T-cell (primary cell): Measurements from ENCODE around the gene KLLN. TPM values are rescaled to one million over a fixed set of nuclear protein-coding genes. Genes with fewer than 3 reads are reported as not detected.
"Not testable (repeated sequence)": the region's sequence is repeated elsewhere in the genome, so short reads cannot be mapped to it uniquely, and the experiment has no call there.

Experiments used
- ATAC-seq, 4 experiments: fragments of 200-7000 bp in 3 of 4; fragments of 150-1000 bp in 1 of 4; cut with Tn5 transposase; replicated peaks in 1 of 4; 1 replicate in 3 of 4; 2 replicates in 1 of 4; pipeline ENCODE4 v1.10.0; 2021; ENCODE audit warnings: moderate library complexity in 3 of 4, mild to moderate bottlenecking in 2 of 4, moderate number of reproducible peaks in 1 of 4
- CTCF ChIA-PET, 2 donors: fragments of 300-600 bp; sonication (Branson Sonifier 250); formaldehyde crosslinking; loops; one replicate each; lab custom pipeline; 2022; ENCODE audit warnings: antibody characterized with exemption in 2 of 2; lab: Charles Lee
- POLR2A ChIA-PET, 2 donors: fragments of 300-600 bp; sonication (Branson Sonifier 250); formaldehyde crosslinking; loops; one replicate each; lab custom pipeline; 2022; ENCODE audit warnings: antibody characterized with exemption in 2 of 2; lab: Charles Lee
- DNase-seq, 35 experiments: peaks; one replicate each; pipeline versions ENCODE4 v3.0.0 to v3.0.0-alpha.2; 2013 to 2023
- H3K27ac ChIP-seq: one replicate; pipeline ENCODE4 v1.5.1; 2013; ENCODE audit warnings: low read length
- H3K27me3 ChIP-seq, 2 experiments: replicated peaks in 1 of 2; 1 replicate in 1 of 2; 2 replicates in 1 of 2; pipeline versions ENCODE4 v1.6.1 to v1.7.0; 2013; ENCODE audit warnings: low read length in 1 of 2, mixed read lengths in 1 of 2; ENCODE audit not compliant: control insufficient read depth in 2 of 2, insufficient read depth in 2 of 2; ENCODE audit errors: extremely low read depth in 1 of 2
- H3K36me3 ChIP-seq, 2 donors: 1 replicate in 1 of 2; 2 replicates in 1 of 2; pipeline versions ENCODE4 v1.6.1 to v1.7.0; 2013; ENCODE audit warnings: low read length in 1 of 2; ENCODE audit not compliant: control insufficient read depth in 2 of 2, insufficient read depth in 1 of 2; ENCODE audit errors: extremely low read depth in 1 of 2
- H3K4me1 ChIP-seq, 2 experiments: 1 replicate in 1 of 2; 2 replicates in 1 of 2; pipeline versions ENCODE4 v1.6.1 to v1.7.0; 2013; ENCODE audit warnings: low read length in 2 of 2, mixed read lengths in 1 of 2; ENCODE audit not compliant: insufficient read depth in 2 of 2, control insufficient read depth in 1 of 2; ENCODE audit errors: extremely low read depth in 1 of 2
- H3K4me3 ChIP-seq, 2 donors: 1 replicate in 1 of 2; 2 replicates in 1 of 2; pipeline versions ENCODE4 v1.5.1 to v1.7.0; 2013; ENCODE audit warnings: mild to moderate bottlenecking in 2 of 2, low read length in 1 of 2, moderate library complexity in 1 of 2; ENCODE audit not compliant: control insufficient read depth in 1 of 2; ENCODE audit errors: extremely low read depth in 1 of 2
- H3K9me3 ChIP-seq: 2 replicates; pipeline ENCODE4 v1.7.0; 2013
- H3K27ac Mint-ChIP-seq, 2 donors: one replicate each; pipeline ENCODE4 v1.8.0; 2020 to 2021; ENCODE audit warnings: mild to moderate bottlenecking in 2 of 2, mixed read lengths in 2 of 2
- H3K27me3 Mint-ChIP-seq, 2 donors: one replicate each; pipeline ENCODE4 v1.8.0; 2021 to 2022; ENCODE audit warnings: mixed read lengths in 2 of 2
- H3K36me3 Mint-ChIP-seq: one replicate; pipeline ENCODE4 v1.8.0; 2021; ENCODE audit warnings: mixed read lengths
- H3K4me1 Mint-ChIP-seq, 3 donors: one replicate each; pipeline ENCODE4 v1.8.0; 2020 to 2022; ENCODE audit warnings: mixed read lengths in 3 of 3, mild to moderate bottlenecking in 1 of 3
- H3K4me3 Mint-ChIP-seq, 3 donors: one replicate each; pipeline ENCODE4 v1.8.0; 2020 to 2022; ENCODE audit warnings: mild to moderate bottlenecking in 3 of 3, mixed read lengths in 3 of 3, moderate library complexity in 3 of 3
- H3K9me3 Mint-ChIP-seq, 3 donors: one replicate each; pipeline ENCODE4 v1.8.0; 2020 to 2022; ENCODE audit warnings: mixed read lengths in 3 of 3
- WGBS: methylation state at CpG from one replicate; pipeline ENCODE4 v1.1.5; 2013; ENCODE audit warnings: missing lambda C conversion rate; ENCODE audit not compliant: insufficient coverage; 5-methylcytosine and 5-hydroxymethylcytosine counted together
- total RNA-seq, 35 experiments: library from RNA in 6 of 35; stranded (reverse) in 6 of 35; fragments of 120-200 nt in 1 of 35; gene quantifications; one replicate each; pipeline versions ENCODE4 v1.2.1 to v1.2.4 and lab custom pipeline; 2013 to 2026

Gene KLLN
- total RNA-seq, 5 donors from 2014 or later (not counting 1 experiment from before 2014, with no cell fraction given), result 0.50 to 1.0 (median 0.60) TPM

GRCh38 chr10:87887548-87888289 is 24.4 kb upstream of the KLLN start:
- peaks cover 39% of the 10 kb centered on the region for H3K36me3 Mint-ChIP-seq
- no peak for ATAC-seq
- Histone ChIP-seq H3K9me3 (no peaks in the 10 kb centered on the region), H3K36me3 (peaks cover 10 to 24% of the 10 kb centered on the region in 2 donors), H3K4me3 (no peak overlapping the region), H3K4me1 (peaks cover 0 to 9% of the 10 kb centered on the region in 2 experiments), H3K27me3 (no peaks in the 10 kb centered on the region), H3K27ac (no peak overlapping the region)
- peaks cover 51 to 57% (median 53%) of the 10 kb centered on the region in 3 donors for H3K4me1 Mint-ChIP-seq
- no peak overlapping the region for H3K27ac Mint-ChIP-seq
- WGBS, result 92% methylated on average over 2 of the region's 2 CpGs
- no peak overlapping the region for H3K4me3 Mint-ChIP-seq
- H3K27me3 Mint-ChIP-seq, result no peaks in the 10 kb centered on the region
- DNase-seq, result no peak
- peaks cover 8 to 16% (median 9%) of the 10 kb centered on the region in 3 donors for H3K9me3 Mint-ChIP-seq
- ChIA-PET CTCF (no interaction called here), POLR2A (no interaction called here)

GRCh38 chr10:87887146-87887545 is 23.8 kb upstream of the KLLN start:
- Mint-ChIP-seq H3K27ac (no peak overlapping the region), H3K4me3 (no peak overlapping the region), H3K27me3 (no peaks in the 10 kb centered on the region), H3K4me1 (peaks cover 50 to 54% (median 51%) of the 10 kb centered on the region in 3 donors), H3K9me3 (peaks cover 8 to 16% (median 9%) of the 10 kb centered on the region in 3 donors), H3K36me3 (peaks cover 36% of the 10 kb centered on the region)
- Histone ChIP-seq H3K27ac (no peak overlapping the region), H3K27me3 (no peaks in the 10 kb centered on the region), H3K36me3 (peaks cover 10 to 24% of the 10 kb centered on the region in 2 donors), H3K4me1 (peaks cover 0 to 9% of the 10 kb centered on the region in 2 experiments), H3K4me3 (no peak overlapping the region), H3K9me3 (no peaks in the 10 kb centered on the region)
- ChIA-PET POLR2A (no interaction called here), CTCF (no interaction called here)
- ATAC-seq (no peak), DNase-seq (no peak)
- no CpG with 5 or more reads among the region's 1 CpG for WGBS

- H3K4me1 ChIP-seq, result peaks cover 0 to 9% of the 10 kb centered on the region in 2 experiments
- peaks cover 10 to 24% of the 10 kb centered on the region in 2 donors for H3K36me3 ChIP-seq
- WGBS, result no CpG with 5 or more reads among the region's 2 CpGs
- ChIA-PET POLR2A (interaction anchor here (1.0 to 1.2 kb wide), 2 partner anchors 24 to 26 kb away, joined by 3 to 5 read pairs; no protein-coding TSS in a partner anchor), CTCF (no interaction called here)
- Mint-ChIP-seq H3K4me1 (peaks cover 53 to 59% (median 55%) of the 10 kb centered on the region in 3 donors), H3K27ac (no peak overlapping the region), H3K27me3 (no peaks in the 10 kb centered on the region), H3K9me3 (peaks cover 8 to 16% (median 9%) of the 10 kb centered on the region in 3 donors), H3K36me3 (peaks cover 39% of the 10 kb centered on the region), H3K4me3 (no peak overlapping the region)
- DNase-seq (no peak), ATAC-seq (no peak)
- no peaks in the 10 kb centered on the region for H3K9me3 ChIP-seq
- H3K27ac ChIP-seq, result no peak overlapping the region
- no peak overlapping the region for H3K4me3 ChIP-seq
- H3K27me3 ChIP-seq, result no peaks in the 10 kb centered on the region
Measured at GRCh38 chr10:87886635-87887034, 23.3 kb upstream of the KLLN start.

DNA sequence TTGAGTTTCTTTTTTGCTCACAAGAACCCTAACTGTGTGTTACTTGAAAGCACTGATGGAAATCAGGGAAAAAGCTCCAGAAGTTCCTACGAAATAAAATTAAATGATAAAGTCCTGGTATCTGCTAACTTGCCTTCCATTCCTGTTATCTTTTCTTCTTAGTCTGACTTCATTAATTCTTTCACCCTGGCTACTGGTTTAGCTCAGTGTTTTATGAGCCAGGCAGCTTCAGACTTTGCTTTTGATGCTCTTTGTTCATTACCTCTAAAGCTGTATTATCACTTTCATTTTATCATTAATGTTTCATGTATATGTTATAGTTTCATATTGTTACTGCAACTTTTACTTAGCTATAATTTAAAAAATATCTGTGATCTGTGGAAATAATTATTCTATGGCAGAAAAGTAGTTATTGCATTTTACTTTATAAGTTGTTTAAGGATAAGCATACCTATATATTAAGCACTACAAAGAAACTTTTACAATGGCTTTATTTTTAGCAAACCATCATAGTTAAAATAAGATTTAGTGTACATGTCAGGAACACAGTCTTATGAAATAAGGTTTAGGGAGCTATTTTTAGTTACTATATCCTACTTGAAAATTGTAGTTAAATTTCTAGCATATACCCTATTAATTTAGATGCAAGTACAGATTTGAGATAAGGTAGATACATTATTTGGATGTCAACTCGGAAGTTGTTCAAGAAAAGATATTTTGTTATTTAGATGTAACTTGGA is 19.4 kb upstream of the KLLN start:
- no peak overlapping the region for H3K4me3 Mint-ChIP-seq
- peaks cover 56% of the 10 kb centered on the region for H3K36me3 Mint-ChIP-seq
- no CpG with 5 or more reads among the region's 2 CpGs for WGBS
- ATAC-seq, result no peak
- H3K4me1 Mint-ChIP-seq, result peaks cover 51 to 57% (median 54%) of the 10 kb centered on the region in 3 donors
- no peaks in the 10 kb centered on the region for H3K9me3 ChIP-seq
- ChIA-PET POLR2A (interaction anchor here (0.6 to 1.2 kb wide), 2 partner anchors 20 to 24 kb away, joined by 3 to 5 read pairs; no protein-coding TSS in a partner anchor), CTCF (interaction anchor here in 1 of 2 donors (0.6 to 1.1 kb wide), 3 partner anchors 15 to 24 kb away, joined by 3 to 4 read pairs (median 3); no protein-coding TSS in a partner anchor)
- DNase-seq, result no peak
- peaks cover 8 to 16% (median 9%) of the 10 kb centered on the region in 3 donors for H3K9me3 Mint-ChIP-seq
- H3K27me3 ChIP-seq, result no peaks in the 10 kb centered on the region
- peak overlapping the region in 1 of 2 donors; percentile 58 for H3K27ac Mint-ChIP-seq
- H3K4me3 ChIP-seq, result no peak overlapping the region
- H3K36me3 ChIP-seq, result peaks cover 9 to 17% of the 10 kb centered on the region in 2 donors
- H3K27me3 Mint-ChIP-seq, result no peaks in the 10 kb centered on the region
- peaks cover 3 to 9% of the 10 kb centered on the region in 2 experiments for H3K4me1 ChIP-seq
- H3K27ac ChIP-seq, result no peak overlapping the region

- H3K27me3 ChIP-seq, H3K9me3 ChIP-seq, H3K9me3 Mint-ChIP-seq, H3K27ac ChIP-seq, H3K4me3 ChIP-seq, H3K27me3 Mint-ChIP-seq, DNase-seq, ATAC-seq, H3K4me1 ChIP-seq, CTCF ChIA-PET: not testable (repeated sequence)
- peak overlapping the region; percentile 28 to 44 for H3K27ac Mint-ChIP-seq
- peaks cover 45% of the 10 kb centered on the region for H3K36me3 Mint-ChIP-seq
- H3K36me3 ChIP-seq, result peaks cover 3 to 11% of the 10 kb centered on the region in 2 donors
- POLR2A ChIA-PET, result interaction anchor here in 1 of 2 donors (1.1 kb wide), 1 partner anchor 16 kb away, joined by 4 read pairs; no protein-coding TSS in a partner anchor
- 100% methylated on average over 3 of the region's 5 CpGs for WGBS
- H3K4me1 Mint-ChIP-seq, result peaks cover 43 to 57% (median 47%) of the 10 kb centered on the region in 3 donors
- H3K4me3 Mint-ChIP-seq, result peak overlapping the region in 2 of 3 donors; percentile 17
Measured at GRCh38 chr10:87881373-87882059, 18.2 kb upstream of the KLLN start.

- H3K4me3 Mint-ChIP-seq, result no peak overlapping the region
- H3K36me3 Mint-ChIP-seq, result peaks cover 37% of the 10 kb centered on the region
- ATAC-seq (no peak), DNase-seq (no peak)
- H3K36me3 ChIP-seq, result peaks cover under 1 to 2% of the 10 kb centered on the region in 2 donors
- no peaks in the 10 kb centered on the region for H3K9me3 Mint-ChIP-seq
- H3K4me3 ChIP-seq, result no peak overlapping the region
- no peaks in the 10 kb centered on the region for H3K9me3 ChIP-seq
- no peak overlapping the region for H3K27ac Mint-ChIP-seq
- H3K4me1 Mint-ChIP-seq, result peaks cover 39 to 56% (median 48%) of the 10 kb centered on the region in 3 donors
- H3K27me3 ChIP-seq, result no peaks in the 10 kb centered on the region
- H3K4me1 ChIP-seq, result peaks cover 0 to 13% of the 10 kb centered on the region in 2 experiments
- ChIA-PET POLR2A (interaction anchor here in 1 of 2 donors (0.7 kb wide), 2 partner anchors 15 to 171 kb away, joined by 3 to 7 read pairs; no protein-coding TSS in a partner anchor), CTCF (no interaction called here)
- H3K27ac ChIP-seq, result no peak overlapping the region
- no peaks in the 10 kb centered on the region for H3K27me3 Mint-ChIP-seq
Measured at GRCh38 chr10:87880336-87880735, 17.0 kb upstream of the KLLN start.
